ENCODE measurements around the gene MADCAM1.

DNA sequence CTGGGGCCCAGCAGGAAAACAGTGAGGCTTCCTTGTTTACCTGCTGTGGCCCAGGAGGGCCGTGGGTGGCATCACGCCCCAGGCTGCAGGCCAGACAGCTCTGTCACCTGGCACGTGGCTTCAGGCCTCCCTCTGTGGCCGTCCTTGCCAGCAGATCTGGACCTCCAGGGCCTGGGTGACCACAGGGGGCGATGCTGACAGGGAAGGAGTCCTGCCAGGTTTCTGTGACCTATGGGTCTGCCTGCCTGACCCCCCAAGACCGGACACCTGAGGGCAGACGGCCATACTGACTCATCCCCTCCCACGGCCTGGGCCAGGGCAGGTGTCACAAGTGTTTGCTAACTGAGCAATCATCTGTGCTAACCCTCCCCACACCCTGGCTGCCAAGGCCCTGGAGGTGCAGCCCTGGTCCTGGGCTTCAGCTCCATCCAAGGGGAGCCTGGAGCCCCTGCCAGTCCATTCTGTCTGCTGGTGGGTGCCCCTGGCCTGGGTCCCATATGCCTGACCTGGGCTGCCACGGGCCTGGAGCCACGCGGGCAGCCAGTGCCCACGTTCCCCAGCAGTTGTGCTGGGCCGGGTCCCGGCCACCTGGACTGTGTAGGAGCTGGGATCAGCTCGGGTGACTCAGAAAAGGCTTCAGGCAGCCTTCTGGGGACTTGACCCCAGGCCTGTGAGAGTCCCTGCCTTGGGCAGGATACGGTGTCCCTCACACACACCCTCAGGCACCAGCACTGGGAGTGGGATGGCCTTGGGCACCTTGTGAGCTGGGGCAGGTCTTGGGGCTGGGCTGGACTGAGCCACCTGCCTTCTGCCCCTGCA lies 38.9 kb downstream of the MADCAM1 start:
- TF ChIP-seq, protein P1, sequence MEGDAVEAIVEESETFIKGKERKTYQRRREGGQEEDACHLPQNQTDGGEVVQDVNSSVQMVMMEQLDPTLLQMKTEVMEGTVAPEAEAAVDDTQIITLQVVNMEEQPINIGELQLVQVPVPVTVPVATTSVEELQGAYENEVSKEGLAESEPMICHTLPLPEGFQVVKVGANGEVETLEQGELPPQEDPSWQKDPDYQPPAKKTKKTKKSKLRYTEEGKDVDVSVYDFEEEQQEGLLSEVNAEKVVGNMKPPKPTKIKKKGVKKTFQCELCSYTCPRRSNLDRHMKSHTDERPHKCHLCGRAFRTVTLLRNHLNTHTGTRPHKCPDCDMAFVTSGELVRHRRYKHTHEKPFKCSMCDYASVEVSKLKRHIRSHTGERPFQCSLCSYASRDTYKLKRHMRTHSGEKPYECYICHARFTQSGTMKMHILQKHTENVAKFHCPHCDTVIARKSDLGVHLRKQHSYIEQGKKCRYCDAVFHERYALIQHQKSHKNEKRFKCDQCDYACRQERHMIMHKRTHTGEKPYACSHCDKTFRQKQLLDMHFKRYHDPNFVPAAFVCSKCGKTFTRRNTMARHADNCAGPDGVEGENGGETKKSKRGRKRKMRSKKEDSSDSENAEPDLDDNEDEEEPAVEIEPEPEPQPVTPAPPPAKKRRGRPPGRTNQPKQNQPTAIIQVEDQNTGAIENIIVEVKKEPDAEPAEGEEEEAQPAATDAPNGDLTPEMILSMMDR (IDR thresholded peaks at IDR 0.05): no peak
- TF ChIP-seq EZH2 (IDR thresholded peaks at IDR 0.05; ENCODE audit: borderline replicate concordance, insufficient read depth, low read depth, low read length, poor library complexity, severe bottlenecking): no peak

Measured in B cell (primary cell).